Measurements from ENCODE around the gene ACTN3.

DNA sequence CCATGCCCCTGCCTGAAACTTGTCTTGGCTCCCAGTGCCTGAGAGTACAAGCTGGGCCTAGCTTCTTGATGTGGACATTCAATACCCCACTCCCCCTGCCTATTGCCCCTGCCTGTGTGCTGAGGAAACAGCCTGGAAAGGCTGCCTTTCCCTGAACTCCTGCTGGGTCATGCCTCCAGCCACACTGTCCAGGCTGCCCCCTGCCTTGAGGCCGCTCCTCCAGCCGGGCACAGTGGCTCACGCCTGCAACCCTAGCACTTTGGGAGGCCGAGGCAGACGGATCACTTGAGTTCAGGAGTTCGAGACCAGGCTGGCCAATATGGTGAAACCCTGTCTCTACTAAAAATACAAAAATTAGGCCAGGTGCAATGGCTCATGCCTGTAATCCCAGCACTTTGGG is 56.4 kb downstream of the ACTN3 start:
- TF ChIP-seq, protein P1, sequence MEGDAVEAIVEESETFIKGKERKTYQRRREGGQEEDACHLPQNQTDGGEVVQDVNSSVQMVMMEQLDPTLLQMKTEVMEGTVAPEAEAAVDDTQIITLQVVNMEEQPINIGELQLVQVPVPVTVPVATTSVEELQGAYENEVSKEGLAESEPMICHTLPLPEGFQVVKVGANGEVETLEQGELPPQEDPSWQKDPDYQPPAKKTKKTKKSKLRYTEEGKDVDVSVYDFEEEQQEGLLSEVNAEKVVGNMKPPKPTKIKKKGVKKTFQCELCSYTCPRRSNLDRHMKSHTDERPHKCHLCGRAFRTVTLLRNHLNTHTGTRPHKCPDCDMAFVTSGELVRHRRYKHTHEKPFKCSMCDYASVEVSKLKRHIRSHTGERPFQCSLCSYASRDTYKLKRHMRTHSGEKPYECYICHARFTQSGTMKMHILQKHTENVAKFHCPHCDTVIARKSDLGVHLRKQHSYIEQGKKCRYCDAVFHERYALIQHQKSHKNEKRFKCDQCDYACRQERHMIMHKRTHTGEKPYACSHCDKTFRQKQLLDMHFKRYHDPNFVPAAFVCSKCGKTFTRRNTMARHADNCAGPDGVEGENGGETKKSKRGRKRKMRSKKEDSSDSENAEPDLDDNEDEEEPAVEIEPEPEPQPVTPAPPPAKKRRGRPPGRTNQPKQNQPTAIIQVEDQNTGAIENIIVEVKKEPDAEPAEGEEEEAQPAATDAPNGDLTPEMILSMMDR (IDR thresholded peaks at IDR 0.05): no peak
- TF ChIP-seq TEAD4 (CRISPR knock-in tag; IDR thresholded peaks at IDR 0.05): no peak
